ENCODE measurements around the gene HSF5. TPM values are rescaled to one million over a fixed set of nuclear protein-coding genes. Genes with fewer than 3 reads are reported as not detected.

The HSF5 gene
- total and polyA plus RNA-seq, 2 donors (not counting 1 experiment from before 2014, with no cell fraction given): 2.2 to 5.1 TPM

GRCh38 chr17:58414596-58414997, 73.6 kb downstream of the HSF5 start:
- ChIA-PET CTCF (interaction anchor here (6.1 kb wide), 1 partner anchor 98 kb away, joined by 131 read pairs; no protein-coding TSS in a partner anchor), POLR2A (interaction anchor here (1.0 to 1.3 kb wide), 3 partner anchors 63 to 87 kb away, joined by 3 read pairs; partner anchors contain the start of gene SUPT4H1)
- no peak overlapping the region for H3K4me2 ChIP-seq (replicated peaks; ENCODE audit: low read depth, low read length, poor library complexity, severe bottlenecking)
- H3K9me3 ChIP-seq (ENCODE audit: control extremely low read depth in 1 of 3, control insufficient read depth in 2 of 3, insufficient read depth in 1 of 3, low read length in 2 of 3): no peaks in the 10 kb centered on the region
- H2AFZ ChIP-seq (ENCODE audit: insufficient read depth, low read depth, low read length, poor library complexity, severe bottlenecking): no peak overlapping the region
- no peak overlapping the region for H3K4me3 Mint-ChIP-seq
- no peaks in the 10 kb centered on the region for H4K20me1 ChIP-seq (ENCODE audit: control insufficient read depth, insufficient read depth, low read length, poor library complexity, severe bottlenecking)
- H3K27ac ChIP-seq (ENCODE audit: low read length in 2 of 2): no peak overlapping the region
- peaks cover 2% of the 10 kb centered on the region for H3K79me2 ChIP-seq (ENCODE audit: control insufficient read depth, insufficient read depth, low read length)
- no peak overlapping the region for H3K9ac ChIP-seq (ENCODE audit: low read length)
- 86% methylated on average over 2 of the region's 3 CpGs for WGBS (ENCODE audit: insufficient coverage)
- H3K9me3 Mint-ChIP-seq (ENCODE audit: insufficient read depth): no peaks in the 10 kb centered on the region
- intact Hi-C loops (cut with micrococcal nuclease): no loop called here
- H3K4me1 Mint-ChIP-seq: peaks cover 21% of the 10 kb centered on the region
- DNase-seq: no peak
- H3K4me3 ChIP-seq (ENCODE audit: control extremely low read depth in 1 of 5, extremely low read depth in 1 of 5, insufficient read depth in 1 of 5, low read depth in 2 of 5, low read length in 4 of 5): no peak overlapping the region
- no peaks in the 10 kb centered on the region for H3K27me3 Mint-ChIP-seq
- ATAC-seq (ENCODE audit: low read depth): no peak
- H3K4me1 ChIP-seq (ENCODE audit: control insufficient read depth in 2 of 2, insufficient read depth in 2 of 2, low read length in 2 of 2): peaks cover 14 to 16% of the 10 kb centered on the region in 2 donors
- no peak for TF ChIP-seq CTCF (IDR thresholded peaks at IDR 0.05)
- no peak for TF ChIP-seq EZH2 (IDR thresholded peaks at IDR 0.05; ENCODE audit: borderline replicate concordance, insufficient read depth, low read depth, low read length, poor library complexity, severe bottlenecking)
- H3K27ac Mint-ChIP-seq: no peak overlapping the region
- H3K36me3 ChIP-seq (replicated peaks in 1 of 2; ENCODE audit: control extremely low read depth in 1 of 2, control insufficient read depth in 1 of 2, extremely low read depth in 1 of 2, insufficient read depth in 2 of 2, low read length in 1 of 2): no peaks in the 10 kb centered on the region
- H3K27me3 ChIP-seq (replicated peaks in 1 of 4; ENCODE audit: control extremely low read depth in 1 of 4, control insufficient read depth in 3 of 4, insufficient read depth in 4 of 4, low read length in 3 of 4): no peaks in the 10 kb centered on the region

GRCh38 chr17:58413684-58414083, 74.5 kb downstream of the HSF5 start:
- intact Hi-C loops (cut with micrococcal nuclease): no loop called here
- DNase-seq (no peak), ATAC-seq (ENCODE audit: low read depth) (no peak)
- Mint-ChIP-seq H3K4me1 (peaks cover 19% of the 10 kb centered on the region), H3K9me3 (ENCODE audit: insufficient read depth) (no peaks in the 10 kb centered on the region), H3K4me3 (no peak overlapping the region), H3K27me3 (no peaks in the 10 kb centered on the region), H3K27ac (no peak overlapping the region)
- peaks cover 14 to 16% of the 10 kb centered on the region in 2 donors for H3K4me1 ChIP-seq (ENCODE audit: control insufficient read depth in 2 of 2, insufficient read depth in 2 of 2, low read length in 2 of 2)
- POLR2A ChIA-PET: interaction anchor here (1.3 kb wide), 1 partner anchor 86 kb away, joined by 3 read pairs; no protein-coding TSS in a partner anchor
- H3K27me3 ChIP-seq (replicated peaks in 1 of 4; ENCODE audit: control extremely low read depth in 1 of 4, control insufficient read depth in 3 of 4, insufficient read depth in 4 of 4, low read length in 3 of 4): no peaks in the 10 kb centered on the region
- no peak overlapping the region for H2AFZ ChIP-seq (ENCODE audit: insufficient read depth, low read depth, low read length, poor library complexity, severe bottlenecking)
- WGBS (ENCODE audit: insufficient coverage): no CpG with 5 or more reads among the region's 2 CpGs
- H3K36me3 ChIP-seq (replicated peaks in 1 of 2; ENCODE audit: control extremely low read depth in 1 of 2, control insufficient read depth in 1 of 2, extremely low read depth in 1 of 2, insufficient read depth in 2 of 2, low read length in 1 of 2): no peaks in the 10 kb centered on the region
- H3K27ac ChIP-seq (ENCODE audit: low read length in 2 of 2): no peak overlapping the region
- H3K9me3 ChIP-seq (ENCODE audit: control extremely low read depth in 1 of 3, control insufficient read depth in 2 of 3, insufficient read depth in 1 of 3, low read length in 2 of 3): no peaks in the 10 kb centered on the region
- H3K4me2 ChIP-seq (replicated peaks; ENCODE audit: low read depth, low read length, poor library complexity, severe bottlenecking): no peak overlapping the region
- no peaks in the 10 kb centered on the region for H3K79me2 ChIP-seq (ENCODE audit: control insufficient read depth, insufficient read depth, low read length)
- CTCF ChIA-PET: interaction anchor here (1.4 to 6.1 kb wide), 2 partner anchors 33 to 97 kb away, joined by 3 to 131 read pairs; no protein-coding TSS in a partner anchor
- no peaks in the 10 kb centered on the region for H4K20me1 ChIP-seq (ENCODE audit: control insufficient read depth, insufficient read depth, low read length, poor library complexity, severe bottlenecking)
- no peak overlapping the region for H3K9ac ChIP-seq (ENCODE audit: low read length)
- TF ChIP-seq CTCF (IDR thresholded peaks at IDR 0.05): no peak
- no peak for TF ChIP-seq EZH2 (IDR thresholded peaks at IDR 0.05; ENCODE audit: borderline replicate concordance, insufficient read depth, low read depth, low read length, poor library complexity, severe bottlenecking)
- H3K4me3 ChIP-seq (ENCODE audit: control extremely low read depth in 1 of 5, extremely low read depth in 1 of 5, insufficient read depth in 1 of 5, low read depth in 2 of 5, low read length in 4 of 5): no peak overlapping the region
